ENCODE data around the gene SLC41A3. TPM values are rescaled to one million over a fixed set of nuclear protein-coding genes. Genes with fewer than 3 reads are reported as not detected.
A peak's percentile ranks its signal among the peaks of the same experiment; 100 is the strongest.
"Not testable (repeated sequence)": the region's sequence is repeated elsewhere in the genome, so short reads cannot be mapped to it uniquely, and the experiment has no call there.

The SLC41A3 gene
- polyA plus RNA-seq, 1 donor = 72.0 TPM

- DNase-seq = no peak
Observed at GRCh38 chr3:126003447-126004190, 80.3 kb downstream of the SLC41A3 start.

DNA sequence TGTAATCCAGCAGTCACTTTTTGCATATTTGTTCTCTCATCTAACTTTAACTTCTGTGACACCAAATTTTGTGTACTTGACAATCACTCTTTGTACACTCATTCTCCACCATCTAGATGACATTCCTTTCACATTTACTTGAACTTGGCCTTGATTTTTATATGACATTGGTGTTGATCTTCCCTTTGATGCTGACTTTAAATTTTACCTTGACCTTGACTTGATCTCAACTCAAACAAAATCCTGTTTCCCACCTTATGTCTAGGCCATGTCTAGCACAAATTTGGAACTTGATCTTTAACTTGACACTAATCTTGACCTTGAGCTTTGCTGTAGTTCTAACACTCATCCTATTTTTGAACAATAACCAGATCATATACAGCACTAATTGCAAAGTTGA lies 81.7 kb downstream of the SLC41A3 start:
- DNase-seq = no peak

DNA sequence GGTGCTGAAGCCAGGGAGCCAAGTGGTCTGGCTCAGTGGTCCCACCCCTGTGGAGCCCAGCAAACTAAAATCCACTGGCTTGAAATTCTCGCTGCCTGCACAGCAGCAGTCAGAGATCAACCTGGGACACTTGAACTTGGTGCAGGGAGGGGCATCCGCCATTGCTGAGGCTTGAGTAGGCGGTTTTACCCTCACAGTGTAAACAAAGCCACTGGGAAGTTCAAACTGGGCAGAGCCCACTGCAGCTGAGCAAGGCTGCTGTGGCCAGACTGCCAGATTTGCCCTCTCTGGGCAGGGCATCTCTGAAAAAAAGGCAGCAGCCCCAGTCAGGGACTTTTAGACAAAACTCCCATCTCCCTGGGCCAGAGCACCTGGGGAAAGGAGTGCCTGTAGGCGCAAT lies 87.2 kb downstream of the SLC41A3 start:
- DNase-seq = not testable (repeated sequence)

DNA sequence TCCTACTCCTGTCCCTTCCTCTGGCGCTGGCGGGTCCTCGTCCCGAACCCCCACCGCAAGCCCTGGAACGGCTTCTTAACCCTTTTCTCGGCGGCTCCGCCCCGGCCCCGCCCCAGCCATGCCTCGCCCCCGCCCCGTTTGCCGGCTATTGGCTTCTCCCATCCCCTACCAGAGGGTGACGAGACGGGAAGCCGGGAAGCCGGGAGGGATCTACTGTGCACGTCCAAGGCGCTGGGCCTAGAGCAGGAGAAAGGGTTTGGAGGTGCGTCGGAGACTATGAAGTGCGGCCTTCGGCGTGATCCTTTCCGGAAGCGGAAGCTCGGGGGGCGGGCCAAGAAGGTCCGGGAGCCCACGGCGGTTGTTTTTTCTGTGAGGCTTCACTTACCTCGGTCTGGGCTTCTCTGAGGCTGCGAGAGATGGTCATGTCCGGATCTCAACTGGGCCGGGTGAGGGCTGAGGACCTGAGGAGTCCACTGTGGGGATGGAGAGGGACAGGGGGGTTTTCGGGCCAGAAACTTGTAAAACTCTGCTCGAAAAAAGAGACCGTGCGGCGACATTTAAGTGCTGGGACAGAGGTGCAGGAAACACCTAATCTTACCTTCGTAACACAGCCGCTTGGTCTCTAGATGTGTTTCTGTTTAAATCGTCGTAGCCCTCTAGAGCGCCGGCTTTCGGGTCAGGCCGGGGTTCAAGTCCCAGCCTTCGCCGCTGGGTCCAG lies 93.5 kb downstream of the SLC41A3 start:
- peak; percentile 87 for DNase-seq

- DNase-seq = not testable (repeated sequence)
Observed at GRCh38 chr3:125984951-125985350, 99.0 kb downstream of the SLC41A3 start.

DNA sequence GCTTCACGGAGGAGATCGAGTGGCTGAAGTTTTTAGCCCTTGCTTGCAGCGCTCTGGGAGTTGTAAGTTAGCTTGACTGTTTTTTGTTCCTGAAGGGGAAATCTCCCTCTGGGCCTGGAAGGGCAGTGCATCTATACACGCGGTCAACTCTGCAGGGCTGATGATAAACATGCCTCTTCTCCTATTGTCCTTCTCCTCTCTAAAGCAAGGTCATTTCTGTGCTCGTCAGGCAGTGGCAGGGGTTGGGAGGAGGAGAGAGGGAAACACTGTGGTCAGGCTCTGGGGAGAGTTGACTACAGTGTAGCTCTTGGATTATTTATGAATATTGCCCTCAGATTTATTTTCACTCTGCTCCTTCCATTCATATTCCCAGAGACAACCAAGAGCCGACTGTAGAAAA lies 106.8 kb downstream of the SLC41A3 start:
- DNase-seq = not testable (repeated sequence)

GRCh38 chr3:125976003-125976390 lies 107.9 kb downstream of the SLC41A3 start:
- DNase-seq = not testable (repeated sequence)

DNA sequence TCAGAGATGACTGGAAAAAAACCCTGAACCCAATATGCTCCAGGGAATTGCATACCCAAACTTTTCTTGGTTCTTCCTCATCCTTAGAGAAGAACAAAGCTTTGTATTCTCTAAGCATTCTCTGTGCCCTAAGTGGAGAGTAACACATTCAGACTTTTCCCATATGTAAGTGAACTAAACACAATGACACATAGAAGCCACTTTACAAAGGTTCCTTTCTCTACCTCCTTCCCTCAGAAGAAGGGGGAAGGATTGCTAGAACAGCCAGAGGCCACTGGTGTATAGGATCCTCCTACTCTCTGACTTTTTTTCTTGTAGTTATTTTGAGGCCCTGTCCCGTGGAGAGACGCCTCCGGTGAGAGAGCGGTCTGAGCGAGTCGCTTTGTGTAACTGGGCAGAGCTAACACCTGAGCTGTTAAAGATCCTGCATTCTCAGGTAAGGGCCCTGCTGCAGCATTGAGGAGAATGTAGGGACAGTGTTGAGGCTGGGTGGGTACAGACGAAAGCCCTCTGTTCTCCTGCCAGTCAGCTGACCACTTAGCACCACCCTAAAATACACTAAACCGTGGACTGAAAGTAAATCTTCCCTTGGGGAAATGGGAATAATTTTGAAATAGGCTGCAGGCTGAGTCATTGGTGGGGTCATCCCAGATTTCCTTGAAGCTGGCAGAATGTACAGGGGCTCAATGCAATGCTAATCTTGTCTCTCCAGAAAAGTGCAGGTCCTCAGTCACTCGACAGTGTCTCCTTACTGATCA lies 108.5 kb downstream of the SLC41A3 start:
- DNase-seq = not testable (repeated sequence)

GRCh38 chr3:125971997-125972944 lies 111.7 kb downstream of the SLC41A3 start:
- peak; percentile 31 for DNase-seq

GRCh38 chr3:125968701-125969592 lies 115.0 kb downstream of the SLC41A3 start, which contains the start of gene ROPN1B:
Gene ROPN1B, plus strand, starts transcription at chr3:125969178. Its CDS starts 2,877 bp downstream, at chr3:125972055.
- not testable (repeated sequence) for DNase-seq

GRCh38 chr3:125968121-125968520 lies 115.8 kb downstream of the SLC41A3 start:
- DNase-seq = not testable (repeated sequence)

- no peak for DNase-seq
Observed at GRCh38 chr3:125967156-125967555, 116.8 kb downstream of the SLC41A3 start.

DNA sequence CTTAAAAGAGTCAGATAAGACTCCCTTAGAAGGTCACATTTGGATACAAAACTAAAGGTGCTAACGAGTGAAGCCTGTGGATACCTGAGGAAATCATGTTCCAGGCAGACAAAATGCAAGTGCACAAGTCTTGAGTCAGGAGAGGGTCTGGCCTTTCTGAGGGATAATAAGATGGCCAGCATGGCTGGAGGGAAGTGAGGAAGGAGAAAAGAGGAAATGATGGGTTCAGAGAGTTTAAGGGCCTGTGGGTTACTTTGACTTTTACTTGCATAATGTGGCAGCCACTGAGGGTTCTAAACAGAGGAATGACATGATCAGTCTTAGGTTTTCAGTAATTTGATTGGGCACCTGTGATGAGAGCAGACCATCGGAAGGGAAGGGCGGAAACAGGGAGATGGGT lies 118.4 kb downstream of the SLC41A3 start:
- no peak for DNase-seq

DNA sequence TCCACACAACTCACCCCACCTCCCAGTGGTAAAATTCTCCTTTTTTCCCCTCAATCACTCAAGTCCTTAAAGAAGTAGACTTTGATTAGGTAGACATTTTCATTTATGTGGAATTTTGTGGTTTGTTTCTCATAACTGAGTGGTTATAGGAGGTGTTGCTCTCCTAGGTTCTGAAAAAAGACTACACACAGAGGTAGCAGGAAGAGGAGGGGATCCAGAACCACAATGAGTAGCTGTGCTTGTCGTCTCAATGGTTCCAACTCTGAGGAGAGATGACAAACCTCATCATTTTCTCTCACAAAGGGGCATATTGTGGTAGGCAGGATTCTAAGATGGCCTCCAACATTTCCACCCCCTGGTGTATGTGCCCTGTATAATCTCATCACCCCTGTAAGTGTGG lies 120.1 kb downstream of the SLC41A3 start:
- not testable (repeated sequence) for DNase-seq

- DNase-seq = no peak
Observed at GRCh38 chr3:125961289-125961589, 122.7 kb downstream of the SLC41A3 start.

GRCh38 chr3:125960456-125961288 lies 123.3 kb downstream of the SLC41A3 start:
- DNase-seq = no peak

GRCh38 chr3:125960066-125960424 lies 123.9 kb downstream of the SLC41A3 start:
- no peak for DNase-seq

GRCh38 chr3:125959317-125960065 lies 124.4 kb downstream of the SLC41A3 start:
- DNase-seq = no peak

Measured in left kidney (tissue), 2 donors.